HG02588 (cell line): ENCODE data around the gene ARHGAP10.

Experiments used
- ATAC-seq: cut with Tn5 transposase; IDR thresholded peaks from one replicate; pipeline ENCODE4 v1.9.1; 2021; ENCODE audit warnings: mild to moderate bottlenecking, moderate library complexity; ENCODE audit not compliant: unreplicated experiment

ARHGAP10 gene

DNA sequence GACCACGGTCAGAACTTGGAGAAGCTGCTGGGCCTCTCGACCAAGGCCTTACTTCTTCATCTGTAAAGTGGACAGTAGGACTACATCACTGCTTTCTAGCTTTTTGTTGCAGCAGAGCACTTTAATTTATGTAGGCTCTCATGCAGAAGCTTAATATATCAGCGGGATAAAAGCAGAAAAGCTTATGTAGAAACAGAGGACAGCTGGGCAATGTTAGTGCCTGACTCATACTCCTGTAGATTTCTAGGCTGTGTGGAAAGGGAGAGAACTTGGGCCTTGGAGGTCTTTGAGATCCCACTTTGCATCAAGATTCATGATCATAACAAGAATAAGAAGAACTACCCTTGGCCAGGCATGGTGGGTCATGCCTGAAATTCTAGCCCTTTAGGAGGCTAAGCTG, 91.2 kb downstream of the ARHGAP10 start:
- ATAC-seq: no peak

DNA sequence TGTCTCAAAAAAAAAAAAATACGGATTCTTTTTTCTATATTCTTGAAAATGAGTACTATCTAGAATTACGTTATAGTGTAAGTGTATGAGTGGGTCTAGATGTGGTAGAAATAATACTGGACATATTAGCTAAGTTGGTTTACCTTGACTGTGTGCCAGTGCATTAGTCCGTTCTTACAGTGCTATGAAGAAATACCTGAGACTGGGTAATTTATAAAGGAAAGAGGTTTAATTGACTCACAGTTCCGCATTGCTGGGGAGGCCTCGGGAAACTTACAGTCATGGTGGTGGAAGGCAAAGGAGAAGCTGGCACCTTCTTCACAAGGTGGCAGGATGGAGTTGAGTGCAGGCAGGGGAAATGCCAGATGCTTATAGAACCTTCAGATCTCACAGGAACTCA, 92.4 kb downstream of the ARHGAP10 start:
- ATAC-seq: no peak

DNA sequence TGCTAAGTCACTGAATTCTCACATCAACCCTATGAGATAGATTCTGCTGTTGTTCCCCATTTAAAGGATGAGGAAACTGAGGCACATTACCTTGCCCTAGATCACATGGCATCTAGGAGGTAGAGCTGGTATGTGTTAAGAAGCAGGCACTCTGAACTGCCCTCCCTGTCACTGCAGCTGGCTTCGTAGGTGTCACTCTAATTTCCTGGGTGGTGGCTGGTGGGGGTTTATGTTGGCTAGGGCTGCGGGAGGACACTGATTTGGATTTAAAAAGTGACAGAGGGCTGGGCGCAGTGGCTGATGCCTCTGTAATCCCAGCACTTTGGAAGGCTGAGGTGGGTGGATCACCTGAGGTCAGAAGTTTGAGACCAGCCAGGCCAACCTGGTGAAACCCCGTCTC, 93.0 kb downstream of the ARHGAP10 start:
- ATAC-seq: no peak

DNA sequence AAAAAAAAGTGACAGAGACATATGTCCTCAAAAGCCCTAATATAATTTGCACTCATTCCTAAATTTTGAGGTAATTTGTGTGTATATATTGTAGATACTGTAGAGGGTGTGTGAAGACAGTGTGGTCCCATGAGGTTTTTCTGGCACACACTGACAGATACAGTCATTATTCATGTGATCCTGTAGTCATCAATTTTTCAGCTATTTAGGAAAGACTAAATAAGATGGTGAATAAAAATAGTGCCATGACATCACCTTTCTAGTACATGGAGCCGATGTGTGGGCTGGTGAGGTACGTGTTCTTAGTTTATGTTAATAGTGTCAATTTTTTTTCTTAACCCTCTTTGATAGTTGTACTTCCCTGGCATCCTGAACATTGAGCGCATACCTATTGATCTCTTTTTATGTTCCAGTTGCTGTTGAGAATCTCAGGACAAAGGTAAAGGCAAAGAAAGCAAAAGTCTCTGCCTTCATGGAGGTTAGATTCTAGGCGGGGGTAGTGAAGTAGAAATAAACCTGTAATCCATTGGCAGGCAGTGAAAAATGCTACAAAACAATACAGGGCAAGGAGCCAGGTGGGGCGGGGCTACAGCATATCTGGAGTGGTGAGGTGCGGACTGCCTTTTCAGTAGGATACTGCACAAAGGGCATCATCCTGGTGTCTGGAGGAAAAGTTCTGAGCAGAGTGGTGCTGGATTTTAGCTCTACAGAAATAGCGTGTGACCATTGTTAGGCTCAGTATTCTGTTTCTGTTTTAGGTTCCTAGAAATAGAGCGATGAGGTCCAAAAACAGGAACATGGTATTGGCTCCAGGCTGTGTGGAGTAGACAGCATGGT, 93.8 kb downstream of the ARHGAP10 start:
- ATAC-seq: no peak

DNA sequence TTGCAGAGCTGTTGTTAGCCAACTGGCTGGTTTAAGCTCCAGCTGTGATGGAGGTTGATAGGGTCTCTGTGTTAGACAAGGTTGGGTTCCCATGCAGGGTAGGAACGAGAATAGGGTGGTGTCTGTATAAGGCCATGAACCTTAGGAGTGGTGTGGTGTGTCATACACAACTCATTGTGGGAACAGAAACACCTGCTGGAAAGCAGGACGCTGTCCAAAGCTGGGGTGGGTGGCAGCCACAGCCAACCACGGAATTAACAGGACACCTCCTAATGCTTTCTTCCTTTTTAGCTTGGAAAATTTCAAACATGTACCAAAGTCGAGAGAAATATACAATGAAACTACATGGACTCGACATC, 94.4 kb downstream of the ARHGAP10 start:
- no peak for ATAC-seq

DNA sequence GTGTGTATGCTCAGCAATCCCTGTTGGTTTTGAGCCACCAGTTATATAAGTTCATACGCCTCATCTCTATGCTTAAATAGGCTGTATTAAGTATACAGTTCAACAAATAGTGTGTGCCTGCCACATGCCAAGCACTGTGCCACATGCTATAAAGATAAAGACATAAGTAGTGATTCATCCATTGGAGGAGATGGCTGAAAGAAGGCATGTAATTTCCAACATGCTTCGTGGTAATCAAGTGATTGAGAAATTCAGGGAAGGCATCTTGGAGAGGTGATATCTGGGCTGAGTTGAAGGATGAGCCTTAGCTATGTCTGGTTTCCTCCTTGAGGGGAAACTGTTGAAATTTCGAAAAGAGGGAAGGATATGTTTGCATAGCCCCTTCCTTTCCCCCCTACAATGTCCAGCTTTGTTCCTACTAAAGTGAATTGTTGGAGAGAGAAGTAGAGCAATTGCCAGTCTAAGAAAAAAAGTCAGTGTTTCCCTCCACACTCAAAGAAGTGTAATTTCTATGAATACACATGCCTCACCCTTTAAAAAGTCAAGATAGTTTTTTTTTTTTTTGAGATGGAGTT, 96.5 kb downstream of the ARHGAP10 start:
- no peak for ATAC-seq

DNA sequence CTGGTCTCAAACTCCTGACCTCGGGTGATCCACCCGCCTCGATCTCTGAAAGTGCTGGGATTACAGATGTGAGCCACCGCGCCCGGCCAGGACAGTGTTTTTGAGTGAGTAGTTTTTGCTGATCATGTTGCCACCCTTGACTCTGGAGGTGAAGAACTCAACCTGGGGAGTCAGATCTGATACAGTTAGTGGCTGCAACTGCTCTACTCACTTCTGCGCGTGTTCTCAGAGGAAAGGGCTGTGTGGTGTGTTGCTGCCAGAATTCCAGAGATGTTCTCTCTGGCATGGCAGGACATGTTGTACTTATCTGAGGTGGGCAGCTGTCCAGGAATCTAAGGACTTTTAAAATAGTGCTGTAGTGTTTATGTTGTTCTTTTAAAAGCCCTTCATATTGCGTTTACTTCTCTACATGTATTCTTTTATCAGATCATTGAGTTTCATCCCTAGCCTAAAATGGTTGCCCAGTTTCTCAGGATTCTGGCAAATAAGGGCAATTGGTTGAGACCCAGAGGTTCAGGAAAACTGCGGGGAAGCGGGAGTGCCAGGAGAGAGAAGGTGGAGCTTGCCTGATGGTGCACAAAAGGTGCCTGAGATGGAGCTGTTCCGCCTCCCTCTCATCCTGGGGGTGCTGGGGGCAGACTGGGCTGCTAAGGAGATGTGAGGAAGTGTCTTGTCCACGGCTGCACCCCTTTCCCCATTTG, 97.7 kb downstream of the ARHGAP10 start:
- ATAC-seq: no peak

DNA sequence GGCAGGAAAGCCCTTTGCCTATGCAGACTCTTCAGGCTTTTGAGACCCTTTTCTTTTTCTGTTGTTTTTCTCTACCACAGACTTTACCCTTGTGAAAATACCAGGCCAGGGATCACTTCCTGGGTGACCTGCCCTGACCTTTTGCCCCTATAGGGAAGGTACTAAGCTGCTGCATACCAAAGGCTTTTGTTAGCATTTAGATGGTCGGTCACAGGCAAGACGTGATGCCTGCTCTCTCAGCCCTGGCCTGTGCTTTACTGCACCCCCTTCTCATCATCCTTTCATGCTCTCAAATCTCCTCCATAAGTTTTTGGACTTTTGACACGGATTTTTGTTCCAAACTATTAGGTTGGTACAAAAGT, 98.2 kb downstream of the ARHGAP10 start:
- no peak for ATAC-seq

DNA sequence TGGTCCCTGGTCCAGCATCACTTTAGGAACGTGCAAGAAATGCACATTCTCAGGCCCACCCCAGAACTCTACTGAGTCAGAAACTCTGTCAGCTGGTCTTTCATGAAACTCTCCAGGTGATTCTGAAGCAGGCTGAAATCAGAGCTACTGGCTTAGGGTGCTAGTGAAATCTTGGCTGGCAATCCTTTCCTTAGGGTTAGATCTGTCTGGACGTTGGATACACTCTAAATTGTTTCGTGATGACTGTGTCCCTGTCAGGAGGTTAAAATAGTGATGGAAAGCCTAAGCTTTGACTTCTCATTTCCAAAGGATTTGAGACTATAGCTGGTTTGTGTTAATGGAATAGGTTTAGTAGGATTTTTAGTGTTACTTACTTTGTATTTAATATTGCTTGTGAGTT, 99.1 kb downstream of the ARHGAP10 start:
- no peak for ATAC-seq

DNA sequence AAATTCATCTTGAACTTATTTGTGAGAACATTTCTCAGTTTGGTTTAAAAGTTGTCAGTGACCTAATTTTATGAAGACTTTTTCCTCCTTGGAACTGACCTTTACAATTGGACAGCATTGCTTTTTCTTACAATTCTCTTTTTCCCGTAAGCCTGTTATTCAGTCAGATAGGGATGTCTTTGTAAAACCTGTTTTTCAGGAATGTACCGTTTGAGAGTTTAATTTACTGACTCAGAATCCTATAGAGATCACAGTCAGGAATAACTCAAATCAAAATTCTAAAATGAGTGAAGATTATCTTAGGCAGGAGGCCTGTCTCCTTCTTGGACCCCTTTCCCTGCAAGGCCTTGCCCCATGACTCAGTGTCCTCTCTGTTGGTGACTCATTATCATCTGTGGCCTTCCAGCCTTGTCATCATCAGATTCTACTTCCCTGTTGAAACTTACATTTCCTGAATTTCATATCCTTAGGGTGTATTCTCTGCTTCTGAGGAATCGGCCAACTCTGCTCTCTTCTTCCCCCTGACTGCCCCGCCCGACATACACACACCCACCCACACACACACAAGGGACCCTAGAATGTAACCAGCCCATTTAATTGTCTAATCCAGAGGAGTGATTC, 99.8 kb downstream of the ARHGAP10 start:
- no peak for ATAC-seq

DNA sequence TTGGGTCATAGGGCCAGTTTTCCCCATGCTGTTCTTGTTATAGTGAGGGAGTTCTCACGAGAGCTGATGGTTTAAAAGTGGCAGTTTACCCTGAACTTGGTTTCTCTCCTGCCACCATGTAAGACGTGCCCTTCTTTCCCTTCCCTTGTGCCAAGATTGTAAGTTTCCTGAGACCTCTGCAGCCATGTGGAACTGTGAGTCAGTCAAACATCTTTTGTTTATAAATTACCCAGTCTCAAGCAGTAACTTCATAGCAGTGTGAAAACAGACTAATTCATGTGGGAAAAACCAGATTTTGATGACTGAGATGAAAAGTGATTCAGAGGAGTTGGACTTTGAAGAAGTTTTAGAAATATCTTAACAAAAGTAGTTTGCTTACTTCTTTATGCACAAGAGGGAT, 101.4 kb downstream of the ARHGAP10 start:
- no peak for ATAC-seq

DNA sequence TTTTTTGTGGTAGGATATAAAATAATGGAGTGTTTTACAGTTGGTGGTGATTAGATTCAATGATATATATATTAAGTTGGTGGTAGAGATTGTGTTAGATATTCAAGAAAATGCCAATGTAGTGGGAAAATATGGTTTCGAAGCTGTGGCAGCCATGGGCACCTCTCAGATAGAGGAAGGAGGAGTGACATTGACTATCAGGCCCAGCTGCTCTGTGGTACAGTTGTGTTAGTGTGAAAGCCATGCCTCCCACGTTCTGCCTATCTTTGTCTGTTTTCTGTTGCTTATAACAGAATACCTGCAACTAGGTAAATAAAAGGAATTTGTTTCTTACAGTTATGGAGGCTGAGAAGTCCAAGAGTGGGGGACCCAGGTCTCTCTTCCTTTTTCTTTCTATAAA, 101.9 kb downstream of the ARHGAP10 start:
- ATAC-seq: no peak

DNA sequence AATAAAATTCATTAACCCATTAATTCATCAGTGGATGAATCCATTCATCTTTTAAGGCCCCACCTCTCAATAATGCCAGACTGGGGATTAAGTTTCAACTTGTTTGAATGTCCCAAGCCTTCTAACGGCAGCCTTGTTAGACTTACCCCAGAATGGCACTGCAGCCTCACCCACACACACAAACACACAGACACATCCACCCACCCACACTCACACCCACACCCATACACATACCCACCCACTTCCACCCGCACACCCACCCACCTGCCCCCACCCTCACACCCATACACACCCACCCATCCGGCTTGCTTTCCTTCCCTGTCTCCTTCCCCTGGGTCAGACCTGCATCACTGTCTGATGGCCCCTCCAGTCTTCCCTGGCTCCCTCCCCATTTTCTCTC, 102.6 kb downstream of the ARHGAP10 start:
- no peak for ATAC-seq

DNA sequence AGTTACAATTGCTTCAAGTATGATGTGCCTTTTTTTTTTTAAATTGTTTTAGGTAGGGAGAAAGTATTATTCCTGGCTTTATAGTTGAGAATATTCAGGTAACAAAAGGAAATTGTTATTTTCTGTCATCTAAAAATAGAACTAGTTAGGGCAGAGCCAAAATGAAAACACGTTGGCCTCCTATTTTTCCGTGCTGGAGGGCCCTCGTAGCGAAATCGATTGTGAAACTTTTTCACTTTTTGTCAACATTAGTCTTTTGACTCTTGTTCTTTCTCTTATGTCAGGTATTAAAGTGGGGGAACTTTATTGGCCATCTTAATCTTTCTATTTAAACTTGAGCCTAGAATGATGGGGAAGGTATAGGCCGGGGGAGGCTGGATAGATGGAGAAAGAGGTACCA, 104.9 kb downstream of the ARHGAP10 start:
- peak; percentile 36 for ATAC-seq

DNA sequence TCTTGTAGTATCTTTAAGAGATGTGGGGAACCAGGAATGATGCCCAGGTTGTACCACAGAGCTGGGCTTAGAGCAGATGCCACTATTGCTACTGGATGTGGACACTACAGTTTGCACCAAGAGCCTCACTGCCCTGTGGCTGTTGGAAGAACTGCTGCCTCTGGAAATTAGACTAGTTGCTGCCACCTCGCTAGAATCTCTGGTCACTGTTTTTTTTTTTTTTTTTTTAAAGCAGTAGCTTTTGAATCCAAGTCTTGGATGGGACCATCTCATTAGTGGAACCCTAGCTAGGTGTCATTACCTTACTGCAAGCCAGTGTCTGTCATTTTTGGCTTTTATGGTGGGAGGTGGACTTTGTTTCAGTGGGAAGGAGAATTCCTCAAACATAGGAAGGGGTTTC, 105.5 kb downstream of the ARHGAP10 start:
- no peak for ATAC-seq

DNA sequence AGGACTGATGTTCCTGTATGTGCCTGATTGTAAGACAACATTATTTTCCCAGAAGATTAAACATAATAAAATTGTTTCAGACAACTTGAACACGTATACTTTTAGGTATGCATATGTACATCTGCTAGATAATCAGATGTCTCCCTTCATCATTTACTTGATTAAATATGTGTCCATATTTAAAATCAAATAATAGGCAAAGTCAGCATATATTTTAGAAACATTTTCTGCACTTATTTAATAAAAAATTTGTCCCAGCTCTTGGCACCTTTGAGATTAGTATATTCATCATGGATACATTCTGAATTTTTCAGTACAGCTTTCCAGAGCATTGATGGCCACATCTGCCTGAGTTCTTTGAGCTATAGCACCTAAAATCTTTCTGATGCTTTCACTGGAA, 106.0 kb downstream of the ARHGAP10 start:
- ATAC-seq: no peak

DNA sequence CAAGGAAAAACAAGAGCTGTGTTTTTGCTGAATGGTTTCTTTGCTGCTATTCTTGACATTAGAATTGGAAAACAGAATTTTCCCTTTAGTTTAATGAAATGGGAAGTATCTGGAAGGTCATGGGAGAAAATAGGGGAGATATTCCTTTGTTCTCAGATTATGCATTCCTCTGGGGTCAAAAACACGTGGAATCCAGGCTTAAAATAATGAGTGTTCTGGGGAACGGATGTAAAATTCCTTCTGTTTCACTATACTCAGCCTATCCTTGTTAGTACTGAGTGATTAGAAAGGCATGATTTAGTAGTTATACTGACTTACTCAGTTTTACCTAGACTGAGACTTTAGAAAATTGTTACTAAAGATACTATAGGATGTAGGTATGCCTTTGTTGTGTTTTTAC, 107.3 kb downstream of the ARHGAP10 start:
- ATAC-seq: no peak

DNA sequence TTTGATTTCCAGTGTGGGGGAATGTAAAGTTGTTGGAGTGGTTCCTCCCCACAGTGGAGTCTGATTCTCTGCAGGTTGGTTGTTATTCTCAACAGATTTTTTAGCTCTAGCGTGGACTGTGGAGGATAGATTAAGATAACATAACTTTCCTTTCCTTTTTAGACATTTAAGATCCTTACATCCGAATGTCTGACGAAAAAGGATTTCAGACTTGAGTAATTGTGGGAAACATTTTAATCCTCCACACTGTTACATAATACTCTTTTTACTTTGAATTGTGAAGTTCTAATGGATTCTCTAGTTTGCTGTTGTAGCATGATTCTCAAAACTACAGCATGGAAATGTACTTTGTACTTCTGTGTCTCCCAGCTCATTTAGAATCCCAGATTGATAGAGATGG, 107.8 kb downstream of the ARHGAP10 start:
- ATAC-seq: no peak

DNA sequence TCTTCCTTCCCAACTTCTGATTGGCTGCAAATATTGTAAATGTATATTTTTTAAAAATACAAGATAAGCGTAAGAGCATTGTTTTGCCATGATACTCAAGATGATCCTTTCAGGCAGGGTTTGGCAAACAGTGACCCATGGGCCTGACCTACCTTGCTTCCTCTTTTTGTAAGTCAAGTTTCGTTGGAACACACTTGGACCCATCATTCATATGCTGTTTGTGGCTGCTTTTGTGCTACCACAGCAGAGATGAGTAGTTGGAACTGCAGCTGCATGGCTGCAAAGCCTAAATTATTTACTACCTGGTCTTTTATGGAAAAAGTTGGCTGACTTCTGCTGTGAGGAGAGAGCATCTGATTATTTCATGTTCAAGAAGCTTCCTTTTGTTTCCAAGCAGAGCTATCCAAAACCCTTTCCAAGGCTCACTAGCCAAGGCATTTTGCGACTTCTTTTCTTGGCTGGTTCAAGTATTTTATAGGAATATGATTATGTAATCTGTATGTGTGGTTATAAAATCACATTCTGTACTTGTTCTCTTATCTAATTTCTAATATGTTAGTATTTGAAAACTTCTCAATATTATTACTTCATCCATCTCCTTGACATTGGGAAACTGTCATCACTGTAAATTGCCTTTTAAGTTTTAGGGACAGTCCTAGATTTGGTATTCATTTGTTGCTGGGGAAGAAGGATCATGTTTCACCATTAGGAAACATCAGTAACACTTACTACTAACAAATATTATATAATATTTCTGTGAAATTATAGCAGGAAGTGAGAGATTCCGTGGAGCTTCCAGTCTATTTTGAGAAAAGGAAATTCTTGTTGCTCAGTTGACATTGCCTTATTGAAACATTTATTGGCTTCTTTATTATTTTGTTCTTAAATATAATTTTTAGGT, 109.2 kb downstream of the ARHGAP10 start:
- peak; percentile 79 for ATAC-seq

DNA sequence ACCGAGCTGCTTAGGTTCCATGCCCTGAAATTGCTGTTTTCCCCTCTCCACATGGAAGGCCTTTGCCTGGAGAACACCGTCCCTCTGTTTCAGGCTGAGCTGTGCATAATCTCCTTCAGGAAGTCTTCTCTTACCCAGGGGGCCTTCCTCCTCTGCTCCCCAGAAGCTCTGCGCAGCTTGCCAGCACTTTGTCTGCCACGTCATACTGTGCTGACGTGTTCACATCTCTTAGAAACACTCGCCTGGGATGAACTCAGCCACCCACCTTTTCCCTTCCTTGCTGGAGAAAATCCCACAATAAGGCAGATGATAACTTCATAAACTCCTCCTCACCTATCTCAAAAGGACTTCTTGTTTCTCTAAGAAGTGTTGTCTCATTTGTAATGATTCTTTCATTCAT, 110.7 kb downstream of the ARHGAP10 start:
- ATAC-seq: no peak

DNA sequence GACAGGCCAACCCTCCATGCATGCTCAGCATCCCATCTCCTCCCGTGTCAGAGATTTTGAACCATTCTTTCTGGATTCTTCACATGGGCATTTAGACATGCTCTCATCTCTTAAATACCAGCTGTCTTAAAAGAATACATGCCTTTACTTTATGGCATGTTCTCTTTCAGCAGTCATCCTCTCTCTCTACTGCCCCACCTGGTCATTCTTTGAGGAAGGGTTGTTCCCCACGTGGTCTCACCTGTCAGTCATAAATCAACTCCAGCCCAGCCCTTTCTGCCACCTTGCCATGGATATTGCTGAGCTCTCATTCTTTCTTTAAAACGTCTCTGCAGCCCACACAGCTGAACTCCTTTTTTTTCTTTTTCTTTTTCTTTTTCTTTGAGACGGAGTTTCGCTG, 111.3 kb downstream of the ARHGAP10 start:
- ATAC-seq: no peak
